Measurements from ENCODE around the gene SALL1.

SALL1 gene

DNA sequence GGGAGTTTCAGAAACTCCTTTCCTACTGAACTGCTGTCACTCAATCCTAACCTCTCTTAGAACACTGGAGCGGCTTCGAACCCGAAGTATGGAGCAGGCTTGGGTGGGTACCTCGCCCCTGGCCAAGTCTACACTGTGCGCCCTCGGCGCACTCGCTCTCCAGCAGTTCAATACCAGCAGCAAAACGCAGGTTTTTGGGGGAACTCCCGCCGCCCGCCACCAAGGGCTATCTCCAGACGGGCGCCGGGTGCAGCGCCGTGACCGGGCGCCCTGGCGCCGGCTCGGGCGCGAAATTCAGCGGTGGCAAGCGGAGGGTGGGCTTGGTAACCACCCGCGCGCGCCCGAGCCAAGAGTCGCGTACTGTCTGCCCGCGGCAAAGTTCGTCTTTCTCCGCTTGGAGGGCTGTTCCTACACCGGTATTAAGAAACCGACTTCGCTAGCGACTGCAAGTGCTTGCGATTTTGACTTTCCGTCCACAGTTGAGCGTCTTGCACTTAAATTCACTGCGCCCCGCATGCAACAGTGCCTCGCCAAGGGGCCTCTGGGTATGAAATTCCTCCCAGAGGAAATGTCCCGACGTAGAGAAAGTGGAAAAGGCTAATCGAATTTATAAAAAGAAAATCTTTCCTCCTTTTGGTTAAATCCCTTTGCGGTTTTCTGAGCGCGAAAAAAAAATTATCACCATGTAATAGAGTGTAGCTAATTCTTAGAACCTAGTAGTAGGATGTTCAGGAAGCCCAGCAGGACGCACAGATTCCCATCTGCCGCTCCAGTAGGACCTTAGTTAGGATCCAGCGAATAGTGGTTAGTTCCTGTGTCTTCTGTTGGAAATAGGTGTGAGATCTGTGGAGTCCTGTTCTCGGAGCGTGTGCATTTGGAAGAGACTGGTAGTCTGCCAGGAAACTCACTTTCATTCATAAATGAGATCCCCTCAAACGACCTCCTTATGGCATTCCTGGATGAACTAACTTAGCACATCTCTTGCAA, 5.0 kb upstream of the SALL1 start:
- DNase-seq = no peak

DNA sequence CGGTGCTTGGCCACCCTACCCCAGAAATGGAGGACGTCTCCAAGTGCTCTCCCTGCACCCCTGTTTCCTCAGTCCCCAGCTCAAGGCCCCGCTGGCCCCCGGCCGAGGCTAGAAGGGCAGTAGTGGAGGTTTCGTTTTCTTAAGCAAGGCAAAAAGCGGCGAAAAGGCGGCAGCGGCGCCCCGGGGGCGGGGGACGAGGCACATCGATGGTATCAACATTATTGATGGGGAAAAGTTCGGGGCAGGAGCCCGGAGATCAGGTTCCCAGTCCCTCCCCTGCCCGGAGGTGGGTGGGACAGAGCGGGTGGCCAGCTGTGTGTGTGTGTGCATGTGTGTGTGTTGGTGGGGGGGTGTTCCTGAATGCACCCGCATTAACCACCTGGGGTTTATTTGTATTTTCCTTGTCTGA, 4.1 kb upstream of the SALL1 start:
- no peak for DNase-seq

DNA sequence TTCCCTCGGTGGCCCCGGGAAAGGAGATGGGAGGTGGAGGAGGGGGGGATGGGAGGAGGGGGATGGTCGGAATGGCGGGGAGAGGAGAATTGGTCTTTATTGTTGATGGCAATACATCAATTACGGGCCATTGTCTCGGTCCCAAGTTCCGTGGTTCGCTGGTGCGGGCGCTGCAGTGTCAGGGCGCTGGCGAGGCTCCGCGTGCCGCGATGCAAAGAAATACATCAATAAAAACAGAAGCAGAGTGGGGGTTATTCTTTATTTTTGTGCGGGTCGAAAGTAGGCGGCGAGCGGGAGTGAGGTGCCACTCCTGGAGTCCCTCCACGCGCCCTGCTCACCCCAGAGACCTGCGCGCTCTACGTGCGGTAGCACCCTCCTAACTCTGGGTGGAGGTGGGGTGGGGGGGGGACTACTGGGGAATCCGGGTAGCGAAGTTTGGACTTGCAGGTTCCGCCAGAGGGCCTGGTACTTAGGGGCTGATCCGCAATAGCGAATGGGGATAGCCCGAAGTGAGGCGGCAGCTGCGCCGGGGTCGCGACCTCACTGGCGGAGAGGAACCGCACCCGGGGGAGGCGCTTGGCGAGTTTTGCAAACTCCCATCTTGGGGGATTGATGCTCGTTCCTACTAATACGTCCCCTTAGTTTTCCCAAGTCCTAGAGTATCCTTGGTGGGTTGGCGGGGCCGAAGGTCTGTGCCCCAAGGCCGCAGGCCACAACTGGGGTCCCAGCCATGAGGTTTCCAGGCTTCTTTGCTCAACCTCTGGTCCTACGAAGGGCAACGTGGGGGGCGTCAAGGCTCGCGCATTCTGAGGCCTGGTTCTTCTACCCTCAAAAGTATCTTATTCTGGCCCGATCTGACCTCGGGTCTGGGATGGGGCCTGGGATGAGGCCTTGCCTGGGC, 3.5 kb upstream of the SALL1 start:
- no peak for DNase-seq

DNA sequence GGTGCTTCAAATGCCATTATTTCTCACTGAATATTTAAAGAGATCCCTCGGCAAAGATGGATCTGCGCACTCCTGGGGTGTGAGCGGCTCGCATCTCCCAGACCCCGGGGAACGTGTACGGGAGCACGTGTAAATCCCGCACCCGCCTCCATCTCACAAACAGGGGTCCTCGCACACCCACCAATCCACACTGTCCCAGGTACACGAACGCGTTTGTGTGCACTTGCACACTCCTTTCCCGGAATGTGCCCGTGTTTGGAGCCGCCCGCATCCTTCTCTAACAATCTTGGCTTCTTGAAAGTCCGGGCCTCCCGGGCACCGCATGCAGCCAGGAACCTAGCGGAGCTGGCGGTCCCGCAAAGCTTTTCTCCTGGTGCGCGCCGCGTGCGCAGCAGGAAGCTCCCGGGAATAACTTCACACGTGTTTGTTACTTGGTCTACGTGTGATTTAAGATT, 2.5 kb upstream of the SALL1 start:
- no peak for DNase-seq

DNA sequence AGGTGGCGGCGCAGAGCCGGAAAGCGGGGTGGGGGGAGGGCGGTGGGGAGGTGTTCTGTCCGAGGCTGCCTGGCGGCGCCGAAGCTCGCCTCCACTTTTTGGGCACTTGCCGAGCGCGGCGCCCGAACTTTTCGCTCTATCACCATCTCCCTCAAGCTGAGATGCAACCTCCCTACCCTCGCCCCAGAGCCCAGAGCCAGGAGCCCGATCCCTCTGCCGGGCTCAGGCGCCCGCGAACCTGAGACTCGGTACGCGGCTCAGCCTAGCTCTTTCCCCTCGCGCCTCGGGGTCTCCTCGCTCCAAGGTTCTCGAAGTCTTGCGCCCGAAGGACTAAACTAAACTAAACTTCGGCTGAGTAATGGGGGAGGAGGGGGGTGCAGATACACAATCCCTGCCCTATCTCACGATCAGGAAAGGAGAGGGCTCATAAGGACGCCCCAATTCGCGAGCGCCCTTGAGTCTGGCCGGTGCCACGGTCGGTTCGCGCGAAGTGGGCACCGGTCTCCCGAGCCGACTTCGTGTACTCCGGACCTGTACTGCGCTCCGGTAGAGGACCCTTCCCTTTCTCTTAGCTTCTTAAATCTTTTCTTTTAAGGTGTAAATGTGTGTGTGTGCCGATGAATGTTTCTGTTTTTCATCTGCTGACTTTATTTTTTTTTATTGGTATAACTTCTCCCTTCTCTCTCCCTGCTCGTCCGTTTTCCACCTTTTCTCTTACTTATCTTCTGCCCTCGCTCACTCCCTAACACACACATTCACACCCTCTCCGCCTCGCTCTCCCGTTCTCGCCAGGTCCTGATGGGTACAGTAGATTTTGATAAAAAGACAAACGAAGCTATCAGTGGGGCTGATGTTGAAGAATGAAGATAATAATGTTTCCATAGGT, 1.9 kb upstream of the SALL1 start:
- no peak for DNase-seq

DNA sequence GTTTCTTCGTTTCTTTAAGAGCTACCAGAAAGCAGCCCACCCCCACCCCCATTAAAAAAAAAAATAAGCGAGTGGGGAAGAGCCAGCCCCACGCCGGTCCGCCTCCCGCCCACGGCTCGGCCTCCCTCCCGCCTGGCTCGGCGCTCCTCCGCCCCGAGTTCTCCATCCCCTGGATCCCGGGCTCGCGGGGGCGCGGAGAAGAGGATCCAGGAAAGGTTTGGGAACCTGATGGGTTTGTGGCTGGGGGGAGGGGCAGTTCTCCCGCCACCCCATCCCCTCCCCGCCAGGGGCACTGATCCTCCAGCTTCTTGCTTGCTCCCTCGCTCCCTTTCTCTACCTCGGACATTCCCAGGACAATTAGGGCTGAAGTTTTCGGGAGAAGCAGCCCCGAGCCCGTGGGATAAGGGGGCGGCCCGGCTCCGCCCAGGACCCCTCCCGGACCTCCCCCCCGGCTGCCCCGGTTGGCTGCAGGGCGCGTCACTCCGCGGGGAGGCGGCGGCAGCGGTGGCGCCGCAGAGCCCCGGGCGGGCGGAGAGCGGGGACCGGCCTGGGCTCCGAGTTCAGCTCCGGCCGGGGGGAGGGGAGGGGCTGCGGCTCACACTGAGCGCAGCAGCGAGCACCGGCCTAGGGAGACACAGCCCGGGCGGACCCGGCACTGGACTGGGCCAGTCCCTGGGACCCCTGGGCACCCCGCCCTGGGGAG, 1.0 kb upstream of the SALL1 start:
- DNase-seq = peak; percentile 48

DNA sequence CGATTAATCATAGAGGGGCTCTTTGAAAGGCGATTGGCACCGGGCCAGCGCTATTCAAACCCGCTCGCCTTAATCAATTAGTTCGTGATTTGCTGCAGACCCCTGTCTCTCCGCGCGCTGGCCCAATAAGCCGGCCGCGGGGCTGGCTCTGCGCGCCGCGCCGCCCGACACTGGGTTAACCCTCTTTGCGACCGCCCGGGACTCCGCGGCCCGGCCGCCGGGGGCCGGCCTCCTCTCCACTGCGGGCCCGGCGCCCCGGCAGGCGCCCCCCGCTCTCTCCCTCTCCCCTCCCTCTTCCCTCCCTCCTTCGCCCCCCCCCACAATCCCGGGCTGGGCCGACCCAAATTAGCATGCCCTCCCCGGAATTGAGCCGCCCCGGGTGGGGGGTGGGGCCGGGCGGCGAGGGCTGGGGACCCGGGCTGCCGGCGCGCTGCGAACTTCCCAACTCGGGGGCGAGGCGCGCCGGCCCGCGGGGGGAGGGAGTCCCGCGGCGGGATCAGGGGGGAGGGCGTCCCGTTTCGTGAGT, 428 bp upstream of the SALL1 start:
- peak; percentile 24 for DNase-seq

DNA sequence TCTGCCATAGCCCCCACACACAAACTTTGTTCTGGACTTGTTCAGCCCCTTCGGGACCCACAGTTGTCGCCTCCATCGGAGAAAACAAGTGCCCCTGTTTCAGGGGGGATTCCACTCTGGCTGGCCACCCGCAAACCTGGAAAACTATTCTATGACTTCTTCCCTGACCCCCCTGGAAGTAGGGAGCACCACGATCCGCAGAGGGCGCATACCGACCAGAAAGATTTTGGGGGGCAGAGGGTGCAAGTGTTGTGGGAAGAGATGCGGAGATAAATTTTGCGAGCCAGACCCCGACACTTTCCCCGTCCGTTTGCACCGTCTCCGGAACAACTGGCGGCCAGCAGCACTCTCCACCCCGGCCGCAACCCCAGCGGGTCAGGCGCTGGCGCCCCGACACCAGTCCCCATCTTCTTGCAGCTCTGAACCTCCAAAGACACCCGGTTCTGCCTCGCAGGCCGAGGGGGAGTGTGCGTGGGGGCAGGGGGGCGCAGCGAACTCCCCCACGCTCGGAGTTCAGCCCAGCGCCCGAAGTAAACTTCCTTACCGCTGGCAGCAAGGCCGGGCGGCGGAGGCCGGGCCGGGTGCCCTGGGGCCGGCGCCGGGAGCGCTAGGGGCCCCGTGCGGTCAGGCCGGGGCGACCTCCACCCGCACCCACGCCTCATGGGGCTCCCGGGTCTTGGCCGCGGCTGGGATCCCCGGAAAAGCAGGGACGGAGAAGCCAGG, 744 bp downstream of the SALL1 start:
- DNase-seq = no peak

DNA sequence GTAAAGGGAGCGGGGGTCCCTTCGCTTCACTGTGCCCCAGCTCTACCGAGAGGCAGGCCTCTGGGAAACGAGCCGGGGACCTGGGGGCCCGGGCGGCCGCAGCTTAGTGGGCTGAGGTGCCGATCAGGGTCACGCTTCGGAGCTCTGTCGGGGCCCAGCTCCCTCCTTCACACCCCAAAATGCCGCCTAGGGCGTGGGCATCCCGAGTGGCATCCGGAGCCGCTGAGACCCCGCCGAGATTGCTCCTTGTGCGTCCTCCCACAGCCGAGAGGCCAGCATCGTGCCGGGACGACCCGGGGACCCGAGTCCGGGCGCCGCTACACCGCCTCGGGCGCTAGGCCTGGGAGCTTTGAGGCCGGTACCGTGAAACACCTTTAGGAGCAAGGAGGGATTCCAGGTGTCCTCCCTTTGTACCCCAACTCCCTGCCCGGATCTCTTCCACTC, 1.3 kb downstream of the SALL1 start:
- no peak for DNase-seq

DNA sequence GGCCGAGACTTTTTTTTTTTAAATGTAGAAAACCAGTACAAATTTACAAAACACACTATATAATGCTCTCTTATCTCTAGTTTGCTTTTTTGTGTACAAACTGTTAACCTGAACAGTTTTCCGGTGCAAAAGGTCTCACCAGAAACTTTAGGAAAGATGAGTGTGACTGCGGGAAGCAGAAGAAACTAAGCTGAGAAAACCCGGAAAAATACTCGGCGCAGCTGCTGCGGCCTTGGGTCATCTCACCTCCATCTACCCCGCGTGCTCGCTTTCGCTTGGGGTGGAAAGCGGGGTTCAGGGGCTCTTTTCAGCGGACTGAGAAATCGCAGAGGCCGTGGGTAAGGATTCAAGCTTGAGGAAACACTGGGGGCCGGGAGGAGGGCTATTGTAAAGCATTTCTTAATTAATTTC, 1.8 kb downstream of the SALL1 start:
- DNase-seq = no peak

DNA sequence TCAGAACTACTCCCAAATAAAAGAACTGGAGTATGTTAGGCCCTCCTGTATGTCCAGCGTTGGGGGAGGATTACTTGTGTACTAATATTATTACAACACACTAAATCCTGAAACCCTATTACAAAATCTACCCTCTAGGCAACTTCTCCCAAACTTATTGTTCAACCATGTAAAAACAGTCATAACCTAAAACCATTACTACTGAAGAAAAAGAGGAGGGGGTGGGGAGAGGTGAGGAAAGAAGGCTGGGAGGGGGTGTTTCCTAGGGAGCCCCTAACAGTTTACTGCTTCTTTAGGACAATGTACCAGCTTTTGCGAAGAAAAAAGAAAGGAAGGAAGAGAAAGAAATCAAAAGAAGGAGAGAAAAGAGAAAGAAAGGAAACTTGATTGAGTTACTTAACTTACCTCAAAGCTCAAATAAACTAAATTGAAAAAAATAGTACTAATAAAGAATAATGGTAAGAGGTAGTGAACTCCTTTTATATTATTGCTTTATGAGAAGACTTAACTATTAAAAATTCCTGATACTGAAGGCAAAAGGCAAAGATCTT, 2.3 kb downstream of the SALL1 start:
- no peak for DNase-seq

DNA sequence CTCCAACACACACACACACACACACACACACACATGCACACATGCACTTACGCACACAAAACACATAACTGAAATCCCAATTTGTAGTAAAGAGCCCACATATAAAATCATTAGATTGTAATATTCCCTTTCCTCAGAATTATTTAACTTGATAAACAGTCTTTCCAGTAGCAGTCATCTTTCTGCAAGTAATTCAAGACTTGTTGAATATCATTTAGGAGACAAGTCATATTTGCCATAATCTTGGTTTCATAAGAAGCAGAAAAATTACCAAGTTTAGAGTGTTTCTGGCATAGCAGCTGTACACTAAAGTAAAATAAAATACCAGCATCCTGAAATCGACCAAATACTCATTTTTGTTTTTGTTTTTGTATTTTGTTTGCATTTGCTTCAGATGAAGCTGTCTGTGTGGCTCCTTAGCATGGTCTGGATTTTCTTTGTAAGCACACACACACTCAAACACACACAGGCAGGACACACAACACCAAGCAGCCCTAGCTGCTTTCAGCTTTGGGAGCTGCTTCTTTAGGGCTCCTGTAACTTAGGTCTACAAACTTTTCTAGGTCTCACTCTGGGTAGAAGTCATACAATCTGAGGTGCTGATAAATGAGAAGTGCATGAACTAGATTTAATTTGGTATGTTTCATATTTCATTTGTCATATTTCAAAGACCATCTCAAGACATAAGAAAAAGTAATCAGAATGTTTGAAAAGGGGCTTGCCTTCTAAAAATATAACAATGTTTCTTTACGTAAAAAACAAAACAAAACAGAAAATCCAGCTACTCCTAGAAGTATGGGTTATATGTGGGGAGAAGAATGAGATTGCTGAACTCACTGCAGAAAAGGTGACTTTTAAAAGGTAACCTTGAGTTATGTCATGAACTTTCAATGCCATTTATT, 3.0 kb downstream of the SALL1 start:
- DNase-seq = no peak

DNA sequence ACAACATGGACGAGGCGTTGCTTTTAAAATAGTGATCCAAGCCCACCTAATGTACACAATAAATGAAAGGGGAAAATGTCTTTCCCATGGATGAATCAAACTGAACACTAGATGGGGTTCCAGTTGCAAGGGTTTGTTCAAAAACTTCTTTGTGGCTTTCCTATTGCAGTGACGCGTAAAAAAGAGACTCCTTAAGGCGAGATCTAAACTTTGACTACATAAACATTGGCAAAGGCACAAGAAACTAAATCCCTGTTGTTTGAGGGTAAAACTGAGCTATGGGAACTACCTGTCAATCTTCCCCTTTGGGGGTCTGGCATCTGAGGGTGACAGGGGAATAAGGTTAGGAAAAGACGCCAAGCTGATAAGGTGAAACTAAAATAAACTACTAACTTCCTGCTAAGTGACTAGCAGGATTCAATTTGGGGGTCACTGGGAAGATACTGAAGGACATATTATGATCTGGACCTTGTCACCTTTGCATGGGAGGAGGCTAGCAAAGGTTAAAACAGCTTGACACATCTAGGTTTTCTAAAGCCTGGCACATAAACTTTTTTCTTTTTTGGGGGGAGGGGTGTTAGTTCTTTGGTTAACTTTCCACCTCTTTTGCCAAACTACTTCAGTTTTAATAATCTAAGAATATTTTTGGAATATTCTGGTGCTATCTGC, 4.7 kb downstream of the SALL1 start:
- no peak for DNase-seq

DNA sequence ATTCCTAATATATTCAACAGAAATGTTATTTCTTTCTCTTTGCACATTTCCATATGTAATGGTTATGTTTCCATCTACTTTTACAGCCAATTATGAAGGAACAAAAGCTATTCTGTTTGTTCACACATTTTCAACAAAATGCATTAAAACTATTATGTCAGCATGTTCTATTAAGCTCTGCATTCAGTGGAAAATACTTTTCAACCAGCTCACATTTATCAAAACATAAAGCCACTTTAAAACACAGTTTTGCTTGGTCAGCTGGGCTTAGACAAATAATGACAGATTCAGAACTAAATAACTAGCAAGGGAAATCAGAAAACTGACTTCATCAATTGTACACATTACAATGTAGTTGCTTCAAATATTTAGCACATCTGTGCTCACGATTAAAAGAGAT, 6.9 kb downstream of the SALL1 start:
- no peak for DNase-seq

DNA sequence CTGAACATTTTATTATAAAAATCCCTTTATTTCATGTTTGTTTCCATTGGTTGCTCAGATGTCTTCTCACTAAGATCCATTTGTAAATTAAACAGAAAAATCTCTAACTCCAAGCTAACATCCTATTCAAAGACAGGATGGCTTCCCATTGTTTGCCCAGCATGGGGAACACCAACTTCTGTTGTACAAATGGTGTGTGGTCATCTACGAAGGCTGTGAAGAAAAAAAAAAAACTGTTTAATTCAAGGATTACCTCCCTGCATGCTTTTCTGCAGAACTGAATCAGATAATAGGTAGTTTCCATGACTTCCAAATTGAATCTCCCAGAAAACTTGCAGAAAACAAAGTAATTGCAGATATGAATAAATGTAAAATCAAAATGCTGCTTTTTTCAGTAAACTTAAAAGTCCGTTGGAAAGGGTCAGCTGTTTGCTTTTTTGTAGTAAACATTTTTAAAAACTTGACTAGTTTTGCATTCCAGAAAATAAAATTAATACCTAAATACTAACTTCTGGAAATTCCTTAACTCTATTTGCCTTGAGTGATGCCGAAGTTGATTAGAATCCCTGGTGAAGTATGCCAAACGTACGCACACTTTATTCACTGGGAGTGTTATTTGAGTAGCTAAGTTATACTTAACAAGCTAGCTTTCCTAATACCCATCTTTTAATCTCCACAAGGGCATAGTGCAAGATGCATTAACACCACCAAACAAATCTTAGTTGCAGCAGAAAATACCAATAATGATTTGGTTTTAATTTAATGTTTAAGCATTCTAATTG, 7.7 kb downstream of the SALL1 start:
- no peak for DNase-seq

DNA sequence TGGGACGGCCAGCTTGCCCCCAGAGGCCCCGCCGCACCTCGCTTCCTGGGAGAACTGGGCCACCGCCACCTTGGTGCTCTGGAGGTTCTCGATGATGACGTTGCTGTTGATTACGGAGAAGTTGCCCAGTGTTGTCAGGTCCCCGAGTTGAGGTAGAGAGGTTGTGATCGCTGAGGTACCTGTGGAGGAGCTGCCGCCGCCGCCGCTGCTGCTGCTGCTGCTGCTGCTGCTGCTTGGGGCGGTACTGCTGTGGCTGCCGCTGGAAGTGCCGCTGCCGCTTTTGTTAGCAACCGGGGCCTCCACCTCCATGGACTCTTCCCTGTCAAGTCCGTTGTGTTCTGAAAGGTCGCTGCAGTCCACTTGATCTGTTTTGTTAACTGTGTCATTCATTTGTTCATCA, 9.5 kb downstream of the SALL1 start:
- no peak for DNase-seq

DNA sequence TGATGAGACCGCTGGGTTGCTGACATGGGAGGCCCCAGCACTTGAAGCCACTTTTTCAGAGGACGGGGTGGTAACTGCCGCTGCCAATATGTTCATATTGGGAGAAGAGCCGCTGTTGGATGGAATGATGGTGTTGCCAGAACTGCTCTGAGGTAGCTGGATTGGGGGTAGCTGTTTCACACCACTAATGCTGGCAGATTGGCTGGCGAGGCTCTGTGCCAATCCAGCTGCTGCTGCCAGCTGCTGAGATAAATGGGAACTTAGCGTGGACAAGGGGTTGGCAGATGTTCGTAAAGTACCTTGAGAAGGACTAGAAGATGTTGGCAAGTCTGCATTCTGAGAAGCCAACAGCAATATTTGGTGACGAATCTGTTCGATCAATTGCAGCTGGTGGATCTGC, 10.0 kb downstream of the SALL1 start:
- DNase-seq = no peak

DNA sequence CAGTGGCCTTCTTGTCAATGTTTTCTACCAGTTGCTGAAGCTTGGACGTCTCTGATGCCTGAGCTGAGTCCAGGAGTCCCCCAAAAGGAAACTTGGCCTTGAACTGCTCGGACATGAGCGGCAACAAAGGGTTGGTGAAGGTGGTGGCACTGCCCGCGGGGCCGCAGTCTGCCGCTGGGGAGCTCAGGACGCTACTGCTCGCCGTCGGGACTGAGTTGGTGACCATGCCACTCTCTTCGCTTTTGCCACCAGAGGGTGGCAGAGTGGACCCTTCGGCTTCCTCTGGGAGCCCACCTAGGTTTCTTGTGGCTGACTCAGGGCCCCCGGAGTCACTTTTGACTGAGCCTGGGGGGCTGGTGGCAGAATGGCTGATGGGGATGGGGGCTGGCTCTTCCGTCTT, 11.0 kb downstream of the SALL1 start:
- DNase-seq = no peak

All from NCI-H2107 (cell line).